Astrocyte (in vitro differentiated cells and primary cell): ENCODE data around the gene PTPN5. TPM values are rescaled to one million over a fixed set of nuclear protein-coding genes. Genes with fewer than 3 reads are reported as not detected.

ENCODE experiments used
- DNase-seq: peaks from one replicate; pipeline ENCODE4 v3.0.0-alpha.2; 2010; ENCODE audit warnings: low read depth
- FAIRE-seq: peaks from 2 replicates; lab custom pipeline; 2011; peaks lifted over from hg19 to GRCh38; lab: Jason Lieb, UNC
- H2AFZ ChIP-seq: 2 replicates; pipeline ENCODE4 v1.6.0; 2012; ENCODE audit warnings: low read depth, low read length, inconsistent platforms
- H3K27ac ChIP-seq: 2 replicates; pipeline ENCODE4 v1.5.1; 2011; ENCODE audit warnings: low read depth, low read length, inconsistent platforms
- H3K27me3 ChIP-seq: 2 replicates; pipeline ENCODE4 v1.6.0; 2011; ENCODE audit warnings: low read length, inconsistent platforms; ENCODE audit not compliant: insufficient read depth
- H3K36me3 ChIP-seq: 2 replicates; pipeline ENCODE4 v1.5.1; 2011; ENCODE audit warnings: low read length, inconsistent platforms; ENCODE audit not compliant: insufficient read depth
- H3K4me1 ChIP-seq: 2 replicates; pipeline ENCODE4 v1.5.1; 2011; ENCODE audit warnings: low read length, inconsistent platforms; ENCODE audit not compliant: insufficient read depth
- H3K4me2 ChIP-seq: 2 replicates; pipeline ENCODE4 v1.6.0; 2012; ENCODE audit warnings: low read length, inconsistent platforms
- H3K4me3 ChIP-seq: 2 replicates; pipeline ENCODE4 v1.5.1; 2011; ENCODE audit warnings: low read depth, mild to moderate bottlenecking, low read length, inconsistent platforms; ENCODE audit not compliant: insufficient read depth
- H3K79me2 ChIP-seq: 2 replicates; pipeline ENCODE4 v1.6.0; 2012; ENCODE audit warnings: mild to moderate bottlenecking, low read length, inconsistent platforms; ENCODE audit not compliant: insufficient read depth
- H3K9ac ChIP-seq: 2 replicates; pipeline ENCODE4 v1.6.0; 2012; ENCODE audit warnings: mild to moderate bottlenecking, low read length, inconsistent platforms
- H3K9me3 ChIP-seq: 2 replicates; pipeline ENCODE4 v1.5.1; 2012; ENCODE audit warnings: low read depth, mild to moderate bottlenecking, low read length, inconsistent platforms; ENCODE audit not compliant: insufficient read depth
- H4K20me1 ChIP-seq: 2 replicates; pipeline ENCODE4 v1.6.0; 2012; ENCODE audit warnings: low read length, inconsistent platforms; ENCODE audit not compliant: insufficient read depth
- H3K27ac Mint-ChIP-seq: one replicate; pipeline ENCODE4 v1.8.0; 2021; ENCODE audit warnings: mild to moderate bottlenecking, mixed read lengths; ENCODE audit not compliant: unreplicated experiment
- H3K27me3 Mint-ChIP-seq: one replicate; pipeline ENCODE4 v1.8.0; 2021; ENCODE audit warnings: low read depth, mixed read lengths; ENCODE audit not compliant: unreplicated experiment
- H3K36me3 Mint-ChIP-seq: one replicate; pipeline ENCODE4 v1.8.0; 2021; ENCODE audit warnings: low read depth, mixed read lengths; ENCODE audit not compliant: unreplicated experiment
- H3K4me1 Mint-ChIP-seq: one replicate; pipeline ENCODE4 v1.8.0; 2021; ENCODE audit warnings: low read depth, mixed read lengths; ENCODE audit not compliant: unreplicated experiment
- H3K4me3 Mint-ChIP-seq: one replicate; pipeline ENCODE4 v1.8.0; 2021; ENCODE audit warnings: mild to moderate bottlenecking, moderate library complexity, mixed read lengths; ENCODE audit not compliant: unreplicated experiment
- H3K9me3 Mint-ChIP-seq: one replicate; pipeline ENCODE4 v1.8.0; 2021; ENCODE audit warnings: mild to moderate bottlenecking, mixed read lengths; ENCODE audit not compliant: unreplicated experiment
- EZH2 ChIP-seq: IDR thresholded peaks from 2 replicates; pipeline ENCODE4 v1.6.1; 2012; ENCODE audit warnings: mild to moderate bottlenecking, low read length, inconsistent platforms; ENCODE audit not compliant: insufficient read depth
- total RNA-seq: library from RNA; stranded (reverse); gene quantifications from 2 replicates; pipeline ENCODE4 v1.2.1, GENCODE V29; 2021
- TF ChIP-seq, protein P1 (sequence below): IDR thresholded peaks from 2 replicates; pipeline ENCODE4 v1.5.1; 2011; ENCODE audit warnings: low read depth, mild to moderate bottlenecking, inconsistent platforms, low read length, moderate library complexity; ENCODE audit not compliant: insufficient read depth

Gene PTPN5
- total RNA-seq, 1 donor from 2014 or later: 0.07 TPM

- no peak overlapping the region for H3K4me3 ChIP-seq
- no peak for FAIRE-seq
Observed at GRCh38 chr11:18761741-18762140, 29.9 kb downstream of the PTPN5 start.

DNA sequence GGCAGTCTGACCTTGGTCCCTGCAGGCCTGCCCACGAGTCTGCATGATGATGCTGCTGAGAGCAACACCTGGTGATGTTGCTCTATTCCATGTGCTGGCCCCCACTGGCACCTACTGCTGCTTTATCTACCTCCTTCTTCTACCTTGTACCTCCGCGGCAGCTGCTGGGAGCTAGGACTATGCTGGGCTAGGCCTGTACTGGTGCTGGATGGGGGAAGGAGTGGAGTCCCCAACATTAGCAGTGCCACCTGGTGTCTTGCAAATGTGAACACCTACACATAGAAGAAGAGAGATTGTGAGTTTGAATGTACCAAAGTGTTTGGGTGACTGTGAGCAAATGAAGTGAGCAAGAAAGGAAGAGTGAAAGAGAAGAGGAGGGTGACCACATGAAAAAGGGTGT is 30.5 kb downstream of the PTPN5 start:
- H2AFZ ChIP-seq: no peak overlapping the region
- H3K79me2 ChIP-seq: no peaks in the 10 kb centered on the region
- no peak overlapping the region for H3K4me2 ChIP-seq
- peaks cover 8% of the 10 kb centered on the region for H3K4me1 Mint-ChIP-seq
- H3K9ac ChIP-seq: no peak overlapping the region
- no peaks in the 10 kb centered on the region for H3K36me3 ChIP-seq
- H3K27ac ChIP-seq: no peak overlapping the region
- TF ChIP-seq EZH2: no peak
- TF ChIP-seq, protein P1, sequence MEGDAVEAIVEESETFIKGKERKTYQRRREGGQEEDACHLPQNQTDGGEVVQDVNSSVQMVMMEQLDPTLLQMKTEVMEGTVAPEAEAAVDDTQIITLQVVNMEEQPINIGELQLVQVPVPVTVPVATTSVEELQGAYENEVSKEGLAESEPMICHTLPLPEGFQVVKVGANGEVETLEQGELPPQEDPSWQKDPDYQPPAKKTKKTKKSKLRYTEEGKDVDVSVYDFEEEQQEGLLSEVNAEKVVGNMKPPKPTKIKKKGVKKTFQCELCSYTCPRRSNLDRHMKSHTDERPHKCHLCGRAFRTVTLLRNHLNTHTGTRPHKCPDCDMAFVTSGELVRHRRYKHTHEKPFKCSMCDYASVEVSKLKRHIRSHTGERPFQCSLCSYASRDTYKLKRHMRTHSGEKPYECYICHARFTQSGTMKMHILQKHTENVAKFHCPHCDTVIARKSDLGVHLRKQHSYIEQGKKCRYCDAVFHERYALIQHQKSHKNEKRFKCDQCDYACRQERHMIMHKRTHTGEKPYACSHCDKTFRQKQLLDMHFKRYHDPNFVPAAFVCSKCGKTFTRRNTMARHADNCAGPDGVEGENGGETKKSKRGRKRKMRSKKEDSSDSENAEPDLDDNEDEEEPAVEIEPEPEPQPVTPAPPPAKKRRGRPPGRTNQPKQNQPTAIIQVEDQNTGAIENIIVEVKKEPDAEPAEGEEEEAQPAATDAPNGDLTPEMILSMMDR: no peak
- H3K27me3 ChIP-seq: peaks cover 4% of the 10 kb centered on the region
- peaks cover 8% of the 10 kb centered on the region for H3K4me1 ChIP-seq
- no peaks in the 10 kb centered on the region for H3K9me3 Mint-ChIP-seq
- FAIRE-seq (no peak), DNase-seq (no peak)
- H3K27ac Mint-ChIP-seq: no peak overlapping the region
- no peak overlapping the region for H3K4me3 ChIP-seq
- H3K27me3 Mint-ChIP-seq: no peaks in the 10 kb centered on the region
- no peak overlapping the region for H3K4me3 Mint-ChIP-seq
- H3K9me3 ChIP-seq: no peaks in the 10 kb centered on the region
- H3K36me3 Mint-ChIP-seq: no peaks in the 10 kb centered on the region
- H4K20me1 ChIP-seq: no peaks in the 10 kb centered on the region

More at GRCh38 chr11:18761741-18762140, 29.9 kb downstream of the PTPN5 start:
- no peak for DNase-seq
- TF ChIP-seq, protein P1: no peak
- no peak for TF ChIP-seq EZH2
- H4K20me1 ChIP-seq: no peaks in the 10 kb centered on the region
- Mint-ChIP-seq H3K4me3 (no peak overlapping the region), H3K27me3 (no peaks in the 10 kb centered on the region), H3K9me3 (no peaks in the 10 kb centered on the region), H3K27ac (no peak overlapping the region), H3K36me3 (no peaks in the 10 kb centered on the region), H3K4me1 (peaks cover 8% of the 10 kb centered on the region)
- H3K27me3 ChIP-seq: peaks cover 4% of the 10 kb centered on the region
- H3K36me3 ChIP-seq: no peaks in the 10 kb centered on the region
- no peak overlapping the region for H3K9ac ChIP-seq
- no peaks in the 10 kb centered on the region for H3K9me3 ChIP-seq
- no peaks in the 10 kb centered on the region for H3K79me2 ChIP-seq
- H3K27ac ChIP-seq: no peak overlapping the region
- peaks cover 8% of the 10 kb centered on the region for H3K4me1 ChIP-seq
- no peak overlapping the region for H3K4me2 ChIP-seq
- H2AFZ ChIP-seq: no peak overlapping the region

GRCh38 chr11:18757811-18758210 is 33.8 kb downstream of the PTPN5 start:
- Mint-ChIP-seq H3K9me3 (no peaks in the 10 kb centered on the region), H3K4me1 (peaks cover 3% of the 10 kb centered on the region), H3K4me3 (no peak overlapping the region), H3K27me3 (no peaks in the 10 kb centered on the region), H3K36me3 (no peaks in the 10 kb centered on the region), H3K27ac (no peak overlapping the region)
- DNase-seq: peak; percentile 54
- no peaks in the 10 kb centered on the region for H3K9me3 ChIP-seq
- TF ChIP-seq, protein P1: no peak
- no peak for TF ChIP-seq EZH2
- H3K79me2 ChIP-seq: no peaks in the 10 kb centered on the region
- H3K4me3 ChIP-seq: no peak overlapping the region
- no peak overlapping the region for H3K9ac ChIP-seq
- H3K4me2 ChIP-seq: no peak overlapping the region
- no peaks in the 10 kb centered on the region for H3K36me3 ChIP-seq
- FAIRE-seq: no peak
- H3K4me1 ChIP-seq: no peaks in the 10 kb centered on the region
- H3K27me3 ChIP-seq: peaks cover 4% of the 10 kb centered on the region
- no peak overlapping the region for H2AFZ ChIP-seq
- no peak overlapping the region for H3K27ac ChIP-seq
- no peaks in the 10 kb centered on the region for H4K20me1 ChIP-seq
